SJCRH30 (cell line): ENCODE data around the gene IFNA16. TPM values are rescaled to one million over a fixed set of nuclear protein-coding genes. Genes with fewer than 3 reads are reported as not detected.

ENCODE experiments used
- total RNA-seq: library from RNA; depleted of rRNA; stranded (reverse); fragments of >200 nt; shearing (Covaris generic); gene quantifications from 2 replicates; pipeline ENCODE4 v1.2.3, GENCODE V29; 2014; rRNA removed

IFNA16 gene
- total RNA-seq, 1 experiment from 2014 or later, result not detected

Other genes with a start within 250 kb of the IFNA16 start
- not detected in 2 replicates for gene HACD4, start 185.7 kb downstream of the IFNA16 start, total RNA-seq
- not detected in 2 replicates for gene IFNB1, start 139.4 kb downstream of the IFNA16 start, total RNA-seq
- gene IFNW1, start 75.5 kb downstream of the IFNA16 start, total RNA-seq, result not detected in 2 replicates
- gene IFNA21, start 50.7 kb downstream of the IFNA16 start, total RNA-seq, result not detected in 2 replicates
- not detected in 2 replicates for gene IFNA4, start 29.7 kb downstream of the IFNA16 start, total RNA-seq
- not detected in 2 replicates for gene IFNA7, start 15.1 kb downstream of the IFNA16 start, total RNA-seq
- gene IFNA10, start 10.2 kb downstream of the IFNA16 start, total RNA-seq, result not detected in 2 replicates
- not detected in 2 replicates for gene IFNA17, start 10.9 kb upstream of the IFNA16 start, total RNA-seq
- not detected in 2 replicates for gene IFNA14, start 22.7 kb upstream of the IFNA16 start, total RNA-seq
- gene IFNA5, start 88.0 kb upstream of the IFNA16 start, total RNA-seq, result not detected in 2 replicates
- 22.6 and 25.5 TPM in 2 replicates for gene KLHL9, start 118.1 kb upstream of the IFNA16 start, total RNA-seq
- not detected in 2 replicates for gene IFNA6, start 133.6 kb upstream of the IFNA16 start, total RNA-seq
- gene IFNA13, start 150.7 kb upstream of the IFNA16 start, total RNA-seq, result not detected in 2 replicates
- gene IFNA2, start 168.1 kb upstream of the IFNA16 start, total RNA-seq, result not detected in 2 replicates
- gene IFNA8, start 191.8 kb upstream of the IFNA16 start, total RNA-seq, result not detected in 2 replicates
- gene IFNA1, start 223.1 kb upstream of the IFNA16 start, total RNA-seq, result not detected in 2 replicates